NCI-H524 (cell line): ENCODE measurements around the gene HLA-DOB.
A peak's percentile ranks its signal among the peaks of the same experiment; 100 is the strongest.

Experiments used
- DNase-seq, 2 experiments: peaks; one replicate each; lab custom pipeline; 2025; lab: John Stamatoyannopoulos, UW

The HLA-DOB gene

GRCh38 chr6:32843331-32843978 lies 26.7 kb upstream of the HLA-DOB start:
- peak in 1 of 2 experiments; percentile 15 for DNase-seq

- DNase-seq: no peak
Measured at GRCh38 chr6:32842690-32843089, 25.9 kb upstream of the HLA-DOB start.

- no peak for DNase-seq
Measured at GRCh38 chr6:32842021-32842650, 25.3 kb upstream of the HLA-DOB start.

GRCh38 chr6:32840604-32841246 lies 23.9 kb upstream of the HLA-DOB start:
- no peak for DNase-seq

GRCh38 chr6:32839356-32839755 lies 22.6 kb upstream of the HLA-DOB start:
- DNase-seq: no peak

- DNase-seq: peak; percentile 65 to 77
Measured at GRCh38 chr6:32838114-32838958, 21.5 kb upstream of the HLA-DOB start, which contains the start of gene TAP2. TSS of gene TAP2 (minus strand) at chr6:32838739. CDS start at chr6:32838233, 506 bp downstream.

- DNase-seq: no peak
Measured at GRCh38 chr6:32837651-32838113, 20.9 kb upstream of the HLA-DOB start.

- DNase-seq: no peak
Measured at GRCh38 chr6:32836873-32837272, 20.1 kb upstream of the HLA-DOB start.

- no peak for DNase-seq
Measured at GRCh38 chr6:32835167-32835893, 18.5 kb upstream of the HLA-DOB start.

GRCh38 chr6:32833664-32834063 lies 16.9 kb upstream of the HLA-DOB start:
- no peak for DNase-seq

- no peak for DNase-seq
Measured at GRCh38 chr6:32832535-32832934, 15.7 kb upstream of the HLA-DOB start.

- DNase-seq: no peak
Measured at GRCh38 chr6:32830936-32831335, 14.1 kb upstream of the HLA-DOB start.

GRCh38 chr6:32830017-32830416 lies 13.2 kb upstream of the HLA-DOB start:
- no peak for DNase-seq

- DNase-seq: no peak
Measured at GRCh38 chr6:32829495-32829894, 12.7 kb upstream of the HLA-DOB start.

GRCh38 chr6:32827025-32827424 lies 10.2 kb upstream of the HLA-DOB start:
- DNase-seq: no peak

- DNase-seq: peak in 1 of 2 experiments; percentile 10
Measured at GRCh38 chr6:32825966-32826365, 9.2 kb upstream of the HLA-DOB start.

- DNase-seq: no peak
Measured at GRCh38 chr6:32819729-32820128, 2.9 kb upstream of the HLA-DOB start.

GRCh38 chr6:32818867-32819266 lies 2.1 kb upstream of the HLA-DOB start:
- DNase-seq: no peak

- DNase-seq: no peak
Measured at GRCh38 chr6:32815996-32816395, 806 bp downstream of the HLA-DOB start.

- DNase-seq: no peak
Measured at GRCh38 chr6:32815115-32815514, 1.7 kb downstream of the HLA-DOB start.

GRCh38 chr6:32814145-32814544 lies 2.7 kb downstream of the HLA-DOB start:
- no peak for DNase-seq

GRCh38 chr6:32809171-32809570 lies 7.6 kb downstream of the HLA-DOB start:
- no peak for DNase-seq
